Progenitor cell of endocrine pancreas (in vitro differentiated cells): Measurements from ENCODE around the gene TDP2. TPM values are rescaled to one million over a fixed set of nuclear protein-coding genes. Genes with fewer than 3 reads are reported as not detected.
A peak's percentile ranks its signal among the peaks of the same experiment; 100 is the strongest.
"Not testable (repeated sequence)": the region's sequence is repeated elsewhere in the genome, so short reads cannot be mapped to it uniquely, and the experiment has no call there.

Experiments
- DNase-seq: peaks from one replicate; pipeline ENCODE4 v3.0.0; 2021; ENCODE audit warnings: low spot score; ENCODE audit not compliant: unreplicated experiment
- H3K27ac Mint-ChIP-seq: 2 replicates; pipeline ENCODE4 v1.8.0; 2021; ENCODE audit warnings: mild to moderate bottlenecking, moderate library complexity, mixed read lengths
- H3K27me3 Mint-ChIP-seq: 2 replicates; pipeline ENCODE4 v1.8.0; 2021; ENCODE audit warnings: mixed read lengths
- H3K36me3 Mint-ChIP-seq: 2 replicates; pipeline ENCODE4 v1.8.0; 2022; ENCODE audit warnings: mixed read lengths; ENCODE audit not compliant: insufficient read depth
- H3K4me1 Mint-ChIP-seq: 2 replicates; pipeline ENCODE4 v1.8.0; 2021; ENCODE audit warnings: low read depth, mixed read lengths
- H3K4me3 Mint-ChIP-seq: 2 replicates; pipeline ENCODE4 v1.8.0; 2021; ENCODE audit warnings: low read depth, mild to moderate bottlenecking, moderate library complexity, mixed read lengths
- H3K9me3 Mint-ChIP-seq: 2 replicates; pipeline ENCODE4 v1.8.0; 2021; ENCODE audit warnings: low read depth, mixed read lengths
- total RNA-seq: library from RNA; stranded (reverse); gene quantifications from 2 replicates; pipeline ENCODE4 v1.2.1, GENCODE V29; 2021
- TF ChIP-seq, protein P1 (sequence below): fragments of 200-600 bp; sonication (generic); IDR thresholded peaks from one replicate; pipeline ENCODE4 v1.5.0; 2021; ENCODE audit warnings: antibody characterized with exemption, mild to moderate bottlenecking; ENCODE audit not compliant: unreplicated experiment

The TDP2 gene
- total RNA-seq, 1 donor from 2014 or later = 65.6 TPM

DNA sequence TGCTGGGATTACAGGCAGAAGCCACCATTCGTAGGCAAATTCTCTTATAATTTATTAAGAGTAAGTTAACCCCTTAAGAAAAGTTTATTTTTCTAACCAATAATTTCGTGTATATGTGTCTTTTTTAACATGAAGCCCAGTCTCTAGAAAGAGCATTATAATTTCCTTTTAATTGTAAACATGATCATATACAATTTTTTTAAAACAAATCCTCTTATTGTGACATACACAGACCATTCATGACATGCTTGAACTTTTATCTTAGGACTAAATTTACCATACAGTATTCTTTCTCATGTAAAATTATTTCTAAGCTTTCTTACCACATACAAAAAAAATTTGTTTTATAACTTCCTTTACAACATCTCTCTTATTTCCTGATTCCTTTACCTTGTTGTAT lies 6.9 kb upstream of the TDP2 start:
- Mint-ChIP-seq H3K4me3 (no peak overlapping the region), H3K36me3 (peaks cover 45% of the 10 kb centered on the region), H3K9me3 (peaks cover 40% of the 10 kb centered on the region), H3K4me1 (no peaks in the 10 kb centered on the region), H3K27me3 (no peaks in the 10 kb centered on the region), H3K27ac (no peak overlapping the region)
- TF ChIP-seq, protein P1, sequence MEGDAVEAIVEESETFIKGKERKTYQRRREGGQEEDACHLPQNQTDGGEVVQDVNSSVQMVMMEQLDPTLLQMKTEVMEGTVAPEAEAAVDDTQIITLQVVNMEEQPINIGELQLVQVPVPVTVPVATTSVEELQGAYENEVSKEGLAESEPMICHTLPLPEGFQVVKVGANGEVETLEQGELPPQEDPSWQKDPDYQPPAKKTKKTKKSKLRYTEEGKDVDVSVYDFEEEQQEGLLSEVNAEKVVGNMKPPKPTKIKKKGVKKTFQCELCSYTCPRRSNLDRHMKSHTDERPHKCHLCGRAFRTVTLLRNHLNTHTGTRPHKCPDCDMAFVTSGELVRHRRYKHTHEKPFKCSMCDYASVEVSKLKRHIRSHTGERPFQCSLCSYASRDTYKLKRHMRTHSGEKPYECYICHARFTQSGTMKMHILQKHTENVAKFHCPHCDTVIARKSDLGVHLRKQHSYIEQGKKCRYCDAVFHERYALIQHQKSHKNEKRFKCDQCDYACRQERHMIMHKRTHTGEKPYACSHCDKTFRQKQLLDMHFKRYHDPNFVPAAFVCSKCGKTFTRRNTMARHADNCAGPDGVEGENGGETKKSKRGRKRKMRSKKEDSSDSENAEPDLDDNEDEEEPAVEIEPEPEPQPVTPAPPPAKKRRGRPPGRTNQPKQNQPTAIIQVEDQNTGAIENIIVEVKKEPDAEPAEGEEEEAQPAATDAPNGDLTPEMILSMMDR = no peak
- DNase-seq = no peak

DNA sequence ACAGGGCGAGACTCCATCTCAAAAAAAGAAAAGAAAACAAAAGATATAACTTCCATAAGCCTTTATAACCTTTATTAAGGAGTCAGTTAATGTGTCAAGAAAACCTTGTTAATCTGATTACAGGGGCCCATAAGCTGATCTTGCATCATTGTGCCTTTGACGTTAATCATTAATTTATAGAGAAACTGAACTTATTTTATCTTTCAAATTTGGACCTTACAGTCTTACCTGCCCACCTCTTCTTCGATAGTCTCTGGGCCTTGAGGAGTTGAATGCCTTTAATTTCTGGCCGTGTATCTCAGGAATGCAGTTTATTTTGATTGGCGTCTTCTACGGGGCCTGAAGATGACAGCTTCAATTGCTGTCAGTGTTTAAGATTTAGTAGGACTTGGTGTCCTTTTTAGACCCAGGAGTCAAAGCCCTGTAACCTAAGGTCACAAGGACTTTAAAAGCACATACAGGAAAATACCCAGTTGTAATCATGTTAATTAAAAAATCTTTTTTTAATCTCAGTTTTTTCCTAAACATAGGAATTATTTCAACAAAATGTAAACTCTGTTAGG lies 6.0 kb upstream of the TDP2 start:
- no peak overlapping the region for H3K4me3 Mint-ChIP-seq
- peak overlapping the region; percentile 39 for H3K27ac Mint-ChIP-seq
- no peaks in the 10 kb centered on the region for H3K4me1 Mint-ChIP-seq
- TF ChIP-seq, protein P1 = no peak
- H3K27me3 Mint-ChIP-seq = no peaks in the 10 kb centered on the region
- peaks cover 45% of the 10 kb centered on the region for H3K36me3 Mint-ChIP-seq
- no peak for DNase-seq
- peaks cover 40% of the 10 kb centered on the region for H3K9me3 Mint-ChIP-seq

DNA sequence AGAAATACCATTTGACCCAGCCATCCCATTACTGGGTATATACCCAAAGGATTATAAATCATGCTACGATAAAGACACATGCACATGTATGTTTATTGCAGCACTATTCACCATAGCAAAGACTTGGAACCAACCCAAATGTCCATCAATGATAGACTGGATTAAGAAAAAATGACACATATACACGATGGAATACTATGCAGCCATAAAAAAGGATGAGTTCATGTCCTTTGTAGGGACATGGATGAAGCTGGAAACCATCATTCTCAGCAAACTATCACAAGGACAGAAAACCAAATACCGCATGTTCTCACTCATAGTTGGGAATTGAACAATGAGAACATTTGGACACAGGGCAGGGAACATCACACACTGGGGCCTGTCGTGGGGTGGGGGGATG lies 4.4 kb upstream of the TDP2 start:
- not testable (repeated sequence) for H3K4me3 Mint-ChIP-seq, H3K27me3 Mint-ChIP-seq, H3K4me1 Mint-ChIP-seq, H3K27ac Mint-ChIP-seq, DNase-seq
- Mint-ChIP-seq H3K36me3 (peaks cover 44% of the 10 kb centered on the region), H3K9me3 (peaks cover 36% of the 10 kb centered on the region)

DNA sequence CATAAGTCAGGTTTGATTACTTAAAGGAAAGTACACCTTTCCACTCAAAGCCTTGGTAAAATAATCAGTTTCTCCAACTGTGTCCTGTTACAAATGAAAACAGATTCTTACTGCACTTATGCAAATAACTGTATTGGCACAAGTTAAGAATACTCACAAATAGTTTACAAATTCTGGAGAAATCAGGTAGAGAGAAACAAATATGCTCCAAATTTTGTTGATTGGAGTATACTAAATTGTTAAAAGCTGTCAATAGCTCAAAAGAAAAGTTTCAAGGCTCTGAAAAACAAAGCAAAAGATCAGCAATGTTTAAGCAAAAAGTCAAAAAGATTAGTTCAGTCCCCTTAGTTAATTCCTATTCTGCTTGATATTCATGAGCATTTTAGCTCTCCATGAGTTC lies 3.8 kb upstream of the TDP2 start:
- peak overlapping the region; percentile 78 for H3K27ac Mint-ChIP-seq
- not testable (repeated sequence) for H3K27me3 Mint-ChIP-seq, DNase-seq, H3K4me1 Mint-ChIP-seq, H3K4me3 Mint-ChIP-seq
- peaks cover 42% of the 10 kb centered on the region for H3K36me3 Mint-ChIP-seq
- H3K9me3 Mint-ChIP-seq = peaks cover 35% of the 10 kb centered on the region

DNA sequence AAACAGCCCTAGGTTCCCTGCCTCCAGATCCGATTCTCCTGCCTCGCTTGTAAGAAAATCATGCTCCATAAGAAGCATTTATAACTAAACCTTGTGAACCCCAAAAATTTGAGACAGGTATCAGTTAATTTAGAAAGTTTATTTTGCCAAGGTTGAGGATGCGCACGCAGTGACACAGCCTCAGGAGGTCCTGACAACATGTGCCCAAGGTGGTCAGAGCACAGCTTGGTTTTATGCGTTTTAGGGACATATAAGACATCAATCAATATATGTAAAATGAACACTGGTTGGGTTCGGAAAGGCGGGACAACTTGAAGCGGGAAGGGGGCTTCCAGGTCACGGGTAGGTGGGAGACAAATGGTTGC lies 2.3 kb upstream of the TDP2 start:
- Mint-ChIP-seq H3K36me3 (peaks cover 36% of the 10 kb centered on the region), H3K9me3 (peaks cover 29% of the 10 kb centered on the region), H3K4me1 (peaks cover 20% of the 10 kb centered on the region), H3K4me3 (peak overlapping the region; percentile 21), H3K27ac (peak overlapping the region; percentile 60), H3K27me3 (no peaks in the 10 kb centered on the region)
- TF ChIP-seq, protein P1 = no peak
- no peak for DNase-seq

DNA sequence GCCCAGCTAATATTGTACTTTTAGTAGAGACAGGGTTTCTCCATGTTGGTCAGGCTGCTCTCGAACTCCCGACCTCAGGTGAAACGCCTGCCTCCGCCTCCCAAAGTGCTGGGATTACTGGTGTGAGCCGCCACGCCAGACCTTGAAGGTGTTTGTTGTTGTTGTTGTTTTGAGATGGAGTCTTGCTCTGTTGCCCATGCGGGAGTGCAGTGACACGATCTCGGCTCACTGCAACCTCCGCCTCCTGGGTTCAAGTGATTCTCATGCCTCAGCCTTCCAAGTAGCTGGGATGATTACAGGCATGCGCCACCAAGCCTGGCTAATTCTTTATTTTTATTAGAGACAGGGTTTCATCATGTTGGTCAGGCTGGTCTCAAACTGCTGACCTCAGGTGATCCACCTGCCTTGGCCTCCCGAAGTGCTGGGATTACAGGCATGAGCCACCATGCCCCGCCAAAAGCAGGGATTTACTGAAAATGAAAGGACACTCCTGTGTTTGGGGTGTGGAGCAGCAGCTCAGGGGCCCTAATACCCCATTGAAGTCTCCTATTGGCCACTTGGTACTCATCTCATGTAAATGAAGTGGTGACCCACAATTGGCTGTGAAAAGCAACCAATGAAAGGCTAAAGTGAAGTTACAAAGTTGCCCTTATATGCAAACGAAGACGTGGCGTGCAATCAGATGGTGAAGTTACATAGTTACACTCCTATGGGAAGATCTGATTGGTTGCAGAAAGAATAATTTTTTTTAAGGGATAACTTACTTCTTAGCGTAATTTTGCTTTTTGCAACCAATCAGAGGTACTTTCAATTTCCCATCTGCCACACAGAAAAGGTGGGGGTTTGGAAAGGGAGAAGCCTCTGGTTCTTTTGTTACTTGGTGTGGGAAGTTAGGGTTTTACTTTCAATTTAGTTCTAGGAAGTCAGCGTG lies 1.6 kb upstream of the TDP2 start:
- peaks cover 27% of the 10 kb centered on the region for H3K4me1 Mint-ChIP-seq
- H3K27me3 Mint-ChIP-seq, DNase-seq: not testable (repeated sequence)
- H3K4me3 Mint-ChIP-seq = peak overlapping the region; percentile 88
- peak overlapping the region; percentile 100 for H3K27ac Mint-ChIP-seq
- peaks cover 25% of the 10 kb centered on the region for H3K9me3 Mint-ChIP-seq
- H3K36me3 Mint-ChIP-seq = peaks cover 37% of the 10 kb centered on the region
